Skeletal muscle satellite cell (primary cell): ENCODE results near the gene SIPA1.
A peak's percentile ranks its signal among the peaks of the same experiment; 100 is the strongest.

ENCODE experiments used
- H3K27me3 ChIP-seq: 2 replicates; pipeline ENCODE4 v1.7.0; 2013; ENCODE audit warnings: low read length; ENCODE audit not compliant: control insufficient read depth, insufficient read depth
- H3K36me3 ChIP-seq: 2 replicates; pipeline ENCODE4 v1.7.0; 2013; ENCODE audit warnings: mild to moderate bottlenecking, control low read depth, low read length; ENCODE audit not compliant: insufficient read depth
- H3K4me1 ChIP-seq: 2 replicates; pipeline ENCODE4 v1.7.0; 2013; ENCODE audit warnings: low read length; ENCODE audit not compliant: control insufficient read depth, insufficient read depth
- H3K4me2 ChIP-seq: 2 replicates; pipeline ENCODE4 v1.7.0; 2013; ENCODE audit warnings: mild to moderate bottlenecking, low read length
- H3K4me3 ChIP-seq: 2 replicates; pipeline ENCODE4 v1.7.0; 2013; ENCODE audit warnings: low read length
- H3K9ac ChIP-seq: 2 replicates; pipeline ENCODE4 v1.7.0; 2013; ENCODE audit warnings: mild to moderate bottlenecking, low read depth, low read length, moderate library complexity
- H3K9me3 ChIP-seq: replicated peaks from 2 replicates; pipeline ENCODE4 v1.7.0; 2013; ENCODE audit warnings: mild to moderate bottlenecking, control low read depth, low read length

SIPA1 gene

DNA sequence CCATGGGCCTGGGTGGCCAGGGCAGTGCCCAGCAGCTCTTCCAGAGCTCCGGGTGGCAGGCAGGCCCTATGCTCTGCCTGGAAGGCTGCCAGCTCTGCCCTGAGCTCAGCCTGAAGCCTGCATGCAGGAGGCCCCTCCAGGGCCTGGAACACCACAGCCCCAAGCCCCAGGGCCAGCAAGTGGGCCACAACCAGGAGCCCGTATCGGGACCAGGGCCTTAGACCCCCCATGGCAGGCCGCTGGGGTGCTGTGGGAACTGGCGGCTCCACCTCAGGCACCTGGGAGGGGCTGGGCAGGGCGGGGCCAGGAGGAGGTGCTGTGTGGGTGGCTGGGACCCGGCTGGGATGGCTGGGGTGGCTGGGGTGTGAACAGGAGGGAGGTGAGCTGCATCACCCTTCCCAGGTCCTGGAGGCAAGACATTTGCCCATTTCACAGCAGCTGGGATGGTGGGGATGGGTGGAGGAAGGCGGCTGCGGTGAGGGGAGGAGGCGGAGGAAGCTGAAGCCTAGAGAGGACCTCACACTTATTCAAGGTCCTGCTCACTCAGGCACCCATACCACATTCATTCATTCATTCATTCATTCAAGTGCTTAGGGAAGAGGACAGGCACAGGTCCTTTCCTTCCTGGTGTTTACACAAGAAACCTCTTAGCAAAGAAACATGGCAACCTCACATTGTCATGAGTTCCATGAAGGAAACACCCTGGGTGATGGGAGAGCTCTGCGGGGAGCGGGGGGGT, 42.2 kb upstream of the SIPA1 start, which contains the start of gene KCNK7:
KCNK7 (minus strand) TSS at position 258 of the 739 bp plus-strand sequence; CDS start at position 230, 28 bp downstream.
- H3K4me3 ChIP-seq: no peak within 1 kb of the TSS
- H3K9me3 ChIP-seq: no peaks in the 10 kb centered on the region
- no peak within 1 kb of the TSS for H3K9ac ChIP-seq
- H3K36me3 ChIP-seq: peaks cover 27% of the 10 kb centered on the region
- no peak within 1 kb of the TSS for H3K4me2 ChIP-seq
- H3K4me1 ChIP-seq: peaks cover 8% of the 10 kb centered on the region
- H3K27me3 ChIP-seq: no peaks in the 10 kb centered on the region

DNA sequence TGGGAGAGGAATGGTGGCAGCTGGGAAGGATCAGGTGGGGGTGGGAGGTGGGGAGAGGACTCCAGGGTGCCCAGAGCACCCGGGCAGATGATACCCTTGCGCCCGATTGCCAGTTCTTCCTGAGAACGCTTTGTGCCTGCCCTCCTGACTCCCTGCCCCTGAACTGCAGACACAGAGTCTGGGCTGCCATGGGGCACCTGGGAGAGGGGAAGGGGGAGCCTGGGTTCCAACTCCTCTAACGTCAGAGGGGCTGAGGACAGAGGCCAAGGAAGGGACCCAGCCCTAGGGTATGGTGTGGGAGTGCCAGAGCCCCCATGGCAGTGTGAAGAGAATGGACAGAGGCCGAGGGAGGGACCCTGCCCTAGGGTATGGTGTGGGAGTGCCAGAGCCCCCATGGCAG, 41.4 kb upstream of the SIPA1 start:
- peaks cover 8% of the 10 kb centered on the region for H3K4me1 ChIP-seq
- no peaks in the 10 kb centered on the region for H3K9me3 ChIP-seq
- no peak overlapping the region for H3K9ac ChIP-seq
- no peaks in the 10 kb centered on the region for H3K27me3 ChIP-seq
- no peak overlapping the region for H3K4me2 ChIP-seq
- H3K4me3 ChIP-seq: no peak overlapping the region
- peaks cover 29% of the 10 kb centered on the region for H3K36me3 ChIP-seq

DNA sequence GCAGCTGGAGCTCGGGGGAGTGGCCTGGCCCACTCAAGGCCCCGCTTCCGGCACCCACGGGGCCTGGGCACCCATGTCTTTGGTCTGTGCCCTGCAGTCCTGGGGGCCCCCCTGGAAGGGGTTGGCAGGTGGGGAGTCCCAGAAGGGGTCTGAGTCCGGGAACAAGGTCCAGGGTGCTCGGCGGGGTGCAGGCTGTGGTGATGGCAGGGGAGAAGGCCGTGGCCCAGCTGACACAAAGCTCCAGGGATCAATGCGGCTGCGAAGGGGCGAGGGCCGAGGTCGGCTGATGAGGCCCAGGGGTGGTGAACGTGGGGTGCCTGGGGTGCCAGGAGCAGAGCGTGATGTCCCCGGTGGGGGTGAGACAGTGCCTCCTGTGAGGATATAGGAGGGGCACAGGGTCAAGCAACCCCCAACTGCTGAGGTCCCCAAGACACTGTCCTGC, 39.6 kb upstream of the SIPA1 start:
- Histone ChIP-seq H3K9ac (no peak overlapping the region), H3K4me3 (no peak overlapping the region), H3K4me2 (no peak overlapping the region), H3K4me1 (peaks cover 5% of the 10 kb centered on the region), H3K9me3 (no peaks in the 10 kb centered on the region), H3K36me3 (peaks cover 20% of the 10 kb centered on the region), H3K27me3 (no peaks in the 10 kb centered on the region)

DNA sequence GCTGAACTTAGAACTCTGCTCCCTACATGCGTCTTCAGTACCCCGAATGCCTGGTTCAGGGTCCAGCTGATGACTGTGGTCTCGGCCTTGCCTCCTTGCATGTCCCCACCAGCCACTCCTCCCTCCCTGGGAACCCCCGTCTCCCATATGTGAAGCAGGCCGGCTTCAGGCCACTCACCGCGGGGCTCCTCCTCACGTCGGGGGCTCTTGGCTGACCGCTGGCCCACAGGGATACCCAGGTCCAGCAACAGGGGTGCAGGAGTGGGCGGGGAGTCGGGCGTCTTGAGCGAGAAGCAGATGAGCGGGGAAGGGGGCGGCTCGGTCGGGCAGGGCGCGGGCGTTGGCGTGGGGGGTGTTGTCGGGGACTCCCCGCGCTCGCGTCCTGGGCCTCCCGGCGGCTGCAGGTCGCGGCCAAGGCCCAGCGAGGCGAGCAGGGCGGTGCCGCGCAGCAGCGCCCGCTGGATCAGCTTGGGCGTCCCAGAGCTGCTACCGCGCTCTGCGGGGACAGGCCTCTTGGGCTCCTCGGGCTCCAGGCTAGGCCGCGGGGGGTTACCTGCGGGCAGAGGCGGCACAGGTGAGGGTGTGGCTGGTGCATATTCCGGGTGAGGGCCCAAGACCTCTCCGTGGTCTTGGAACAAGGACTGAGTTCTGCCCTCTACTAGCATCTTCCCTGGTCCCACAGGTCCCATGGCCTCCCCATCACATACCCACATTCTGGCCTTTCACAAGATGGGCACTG, 38.5 kb upstream of the SIPA1 start:
- no peaks in the 10 kb centered on the region for H3K27me3 ChIP-seq
- no peaks in the 10 kb centered on the region for H3K9me3 ChIP-seq
- H3K36me3 ChIP-seq: peaks cover 26% of the 10 kb centered on the region
- H3K4me3 ChIP-seq: no peak overlapping the region
- no peaks in the 10 kb centered on the region for H3K4me1 ChIP-seq
- no peak overlapping the region for H3K9ac ChIP-seq
- no peak overlapping the region for H3K4me2 ChIP-seq

DNA sequence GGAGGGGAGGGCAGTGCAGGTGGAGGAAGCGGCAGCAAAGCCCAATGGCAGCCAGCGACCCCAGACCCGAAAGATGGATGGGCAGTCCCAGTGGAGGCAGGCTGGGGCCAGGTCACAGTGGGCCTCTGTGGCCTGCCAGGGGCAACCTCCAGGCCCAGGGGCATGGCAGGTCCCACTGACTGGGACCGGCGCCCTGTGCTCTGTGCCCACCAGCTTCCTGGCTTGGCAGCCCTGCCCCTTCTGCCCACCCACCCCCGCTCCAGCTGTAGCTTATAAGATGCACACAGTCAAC, 38.0 kb upstream of the SIPA1 start:
- Histone ChIP-seq H3K9me3 (no peaks in the 10 kb centered on the region), H3K36me3 (peaks cover 31% of the 10 kb centered on the region), H3K4me3 (no peak overlapping the region), H3K27me3 (no peaks in the 10 kb centered on the region), H3K4me2 (no peak overlapping the region), H3K4me1 (no peaks in the 10 kb centered on the region), H3K9ac (no peak overlapping the region)

DNA sequence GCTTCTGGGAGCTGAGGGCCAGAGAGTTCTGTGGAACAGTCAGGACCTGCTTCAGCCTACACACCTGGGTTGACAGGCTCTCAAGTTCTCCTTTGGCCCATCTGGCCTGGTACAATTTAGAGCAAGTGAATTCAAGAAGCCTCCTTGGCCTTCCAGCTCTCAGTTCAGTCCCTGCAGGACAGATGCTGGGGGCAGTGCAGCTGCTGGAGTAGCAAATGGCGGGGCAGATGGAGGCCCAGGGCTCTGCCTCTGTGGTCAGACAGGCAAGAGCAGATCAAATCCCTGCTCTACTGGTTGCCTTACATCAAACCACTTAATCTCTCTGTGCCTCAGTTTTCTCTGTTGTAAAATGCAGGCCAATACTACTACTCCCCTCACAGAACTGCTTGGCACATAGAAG, 33.6 kb upstream of the SIPA1 start:
- H3K4me1 ChIP-seq: peaks cover 16% of the 10 kb centered on the region
- H3K4me3 ChIP-seq: no peak overlapping the region
- H3K27me3 ChIP-seq: no peaks in the 10 kb centered on the region
- H3K4me2 ChIP-seq: no peak overlapping the region
- H3K9me3 ChIP-seq: no peaks in the 10 kb centered on the region
- peaks cover 44% of the 10 kb centered on the region for H3K36me3 ChIP-seq
- no peak overlapping the region for H3K9ac ChIP-seq

DNA sequence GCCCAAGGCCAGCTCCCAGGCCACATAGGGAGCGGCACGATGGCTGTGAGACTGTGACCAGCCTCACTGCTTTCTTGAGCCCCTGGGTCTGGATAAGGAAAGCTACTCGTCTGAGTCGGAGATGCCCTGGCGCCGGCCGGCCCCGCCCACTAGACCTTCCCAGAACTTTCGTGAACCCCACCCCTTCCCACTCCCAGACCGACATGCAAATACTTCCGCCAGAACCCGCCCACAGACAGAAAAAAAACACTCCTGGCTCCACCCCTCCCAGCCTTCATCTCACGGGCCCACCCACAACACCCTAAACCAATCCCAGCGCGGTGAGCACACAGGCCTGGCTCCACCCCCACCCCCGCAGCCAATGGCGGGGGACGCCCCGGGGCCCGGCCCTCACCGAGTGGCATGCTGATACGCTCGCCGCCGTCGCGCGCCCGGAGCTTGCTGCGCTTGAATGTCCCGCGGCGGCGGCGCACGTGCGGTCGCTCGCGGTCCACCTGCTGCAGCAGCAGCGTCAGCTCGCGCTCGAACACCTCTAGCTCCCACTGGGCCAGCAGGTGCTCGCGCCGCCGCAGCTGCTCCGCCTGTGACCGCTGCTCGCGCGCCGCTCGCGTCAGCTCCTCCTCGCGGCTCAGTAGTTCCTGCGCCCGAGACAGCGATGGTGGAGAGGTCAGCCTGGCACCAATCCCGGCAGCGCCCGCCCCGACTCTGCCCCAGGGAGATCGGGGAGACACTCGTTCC, 30.9 kb upstream of the SIPA1 start:
- Histone ChIP-seq H3K4me1 (peaks cover 43% of the 10 kb centered on the region), H3K4me3 (peak overlapping the region; percentile 62), H3K9ac (no peak overlapping the region), H3K4me2 (peak overlapping the region; percentile 84), H3K27me3 (no peaks in the 10 kb centered on the region), H3K36me3 (peaks cover 54% of the 10 kb centered on the region), H3K9me3 (no peaks in the 10 kb centered on the region)

DNA sequence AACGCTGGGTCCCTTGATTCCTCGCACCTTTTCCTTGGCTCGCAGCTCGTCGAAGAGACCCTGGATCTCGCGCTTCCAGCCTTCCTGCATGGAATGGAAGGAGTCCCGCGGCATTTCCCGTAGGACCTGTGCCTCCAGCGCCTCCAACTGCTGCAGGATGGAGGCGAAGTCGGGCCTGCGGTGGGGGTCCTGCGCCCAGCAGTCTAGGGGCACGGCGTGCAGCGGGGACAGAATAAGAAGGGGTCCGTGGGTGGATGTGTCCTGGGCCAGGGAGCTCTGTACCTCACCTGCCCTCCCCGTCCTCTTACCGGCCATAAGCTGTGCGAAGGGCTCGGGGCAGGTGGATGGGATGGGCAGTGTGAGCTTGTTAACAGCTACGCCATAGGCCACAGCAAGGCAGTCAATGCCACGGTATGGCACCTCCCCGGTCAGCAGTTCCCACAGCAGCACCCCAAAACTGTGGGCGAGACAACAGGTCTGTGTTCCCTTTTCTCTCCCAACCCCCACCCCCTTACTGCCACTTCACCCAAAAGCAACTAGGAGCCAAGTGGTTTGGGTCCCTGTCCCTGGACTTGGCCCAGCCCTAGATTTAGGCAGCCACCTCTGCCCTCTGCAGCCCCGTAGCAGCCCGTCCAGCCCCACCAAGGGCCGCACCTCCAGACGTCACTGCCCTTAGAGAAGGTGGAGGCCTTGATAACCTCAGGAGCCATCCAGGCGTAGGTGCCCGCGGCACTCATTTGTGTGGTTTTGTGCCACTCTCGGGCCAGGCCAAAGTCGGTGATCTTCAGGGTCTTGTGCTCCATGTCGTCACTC, 30.1 kb upstream of the SIPA1 start:
- Histone ChIP-seq H3K4me2 (peak overlapping the region; percentile 84), H3K4me1 (peaks cover 51% of the 10 kb centered on the region), H3K36me3 (peaks cover 54% of the 10 kb centered on the region), H3K9me3 (no peaks in the 10 kb centered on the region), H3K9ac (no peak overlapping the region), H3K4me3 (peak overlapping the region; percentile 62), H3K27me3 (no peaks in the 10 kb centered on the region)

DNA sequence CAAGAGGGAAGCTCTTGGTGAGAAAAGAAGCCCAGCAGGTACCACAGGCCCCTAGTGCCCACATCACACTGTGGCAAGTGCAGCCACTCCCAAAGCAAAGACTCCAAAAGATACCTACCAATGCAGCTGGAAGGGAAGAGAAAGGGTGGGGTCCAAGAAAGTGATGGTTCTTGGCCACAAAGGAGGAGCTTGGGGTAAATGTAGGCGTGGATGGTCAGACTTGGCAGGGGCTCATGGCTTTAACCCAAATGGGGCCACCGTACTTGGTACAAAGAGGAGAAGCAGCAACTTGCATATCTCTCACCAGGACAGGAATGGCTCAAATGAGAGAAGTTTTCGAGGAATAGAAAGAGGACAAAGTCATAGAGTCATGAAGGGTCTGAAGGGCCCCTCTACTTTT, 28.7 kb upstream of the SIPA1 start:
- Histone ChIP-seq H3K4me1 (peaks cover 57% of the 10 kb centered on the region), H3K4me3 (no peak overlapping the region), H3K9me3 (no peaks in the 10 kb centered on the region), H3K27me3 (no peaks in the 10 kb centered on the region), H3K36me3 (peaks cover 47% of the 10 kb centered on the region), H3K9ac (no peak overlapping the region), H3K4me2 (no peak overlapping the region)

DNA sequence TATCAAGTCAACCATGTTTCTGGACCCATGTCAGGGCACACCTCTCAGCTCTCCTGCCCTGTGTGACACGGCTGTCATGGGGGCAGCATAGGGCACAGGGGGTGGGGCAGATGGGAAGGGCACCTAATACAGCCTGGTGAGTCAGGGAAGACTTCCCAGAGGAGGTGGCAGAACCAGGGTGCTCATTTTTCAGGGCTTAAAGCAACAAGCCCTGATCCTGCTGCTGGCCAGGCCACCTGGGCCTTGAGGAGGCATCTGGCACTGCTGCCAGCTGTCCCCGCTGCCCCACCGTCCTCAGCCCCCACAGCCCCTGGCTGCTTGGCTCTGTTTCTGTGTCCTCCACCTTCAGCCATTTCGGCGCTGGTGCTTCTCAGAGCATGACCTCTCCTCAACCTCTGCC, 28.2 kb upstream of the SIPA1 start:
- Histone ChIP-seq H3K4me1 (peaks cover 57% of the 10 kb centered on the region), H3K27me3 (no peaks in the 10 kb centered on the region), H3K4me2 (no peak overlapping the region), H3K4me3 (no peak overlapping the region), H3K9ac (no peak overlapping the region), H3K9me3 (no peaks in the 10 kb centered on the region), H3K36me3 (peaks cover 43% of the 10 kb centered on the region)

DNA sequence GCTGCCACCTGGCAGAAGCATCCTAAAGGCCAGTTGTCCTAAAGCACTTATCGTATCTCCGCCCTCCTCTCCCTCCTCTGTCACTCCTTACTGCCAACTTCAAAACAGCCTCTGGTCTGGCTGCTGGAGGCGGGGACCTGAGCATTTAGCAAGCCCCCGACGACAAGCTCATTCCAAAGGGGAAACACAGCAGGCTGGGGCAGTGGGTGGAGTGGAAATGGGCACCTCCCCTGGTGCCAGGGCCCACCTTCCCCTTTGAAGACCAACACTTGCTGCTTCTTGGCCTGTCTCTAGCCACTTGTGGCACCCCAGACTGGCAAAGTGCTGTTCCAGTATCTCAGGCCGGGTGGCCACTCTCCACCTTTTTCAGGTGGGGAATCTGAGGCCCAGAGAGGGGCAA, 27.5 kb upstream of the SIPA1 start:
- Histone ChIP-seq H3K27me3 (no peaks in the 10 kb centered on the region), H3K4me2 (peak overlapping the region; percentile 94), H3K4me1 (peaks cover 57% of the 10 kb centered on the region), H3K4me3 (no peak overlapping the region), H3K9me3 (no peaks in the 10 kb centered on the region), H3K9ac (no peak overlapping the region), H3K36me3 (peaks cover 35% of the 10 kb centered on the region)
